NCI-H2196 treated with DMSO at 0.1 percent for 48 hours (cell line): ENCODE results near the gene TMEM74B.
"Not testable (repeated sequence)": the region's sequence is repeated elsewhere in the genome, so short reads cannot be mapped to it uniquely, and the experiment has no call there.

ENCODE experiments used
- DNase-seq: peaks from one replicate; lab custom pipeline; 2025; ENCODE audit not compliant: unreplicated experiment; lab: John Stamatoyannopoulos, UW

TMEM74B gene

GRCh38 chr20:1180949-1181348 lies 3.8 kb downstream of the TMEM74B start:
- no peak for DNase-seq

GRCh38 chr20:1178623-1179022 lies 6.2 kb downstream of the TMEM74B start:
- no peak for DNase-seq

GRCh38 chr20:1178103-1178502 lies 6.7 kb downstream of the TMEM74B start:
- DNase-seq: no peak

DNA sequence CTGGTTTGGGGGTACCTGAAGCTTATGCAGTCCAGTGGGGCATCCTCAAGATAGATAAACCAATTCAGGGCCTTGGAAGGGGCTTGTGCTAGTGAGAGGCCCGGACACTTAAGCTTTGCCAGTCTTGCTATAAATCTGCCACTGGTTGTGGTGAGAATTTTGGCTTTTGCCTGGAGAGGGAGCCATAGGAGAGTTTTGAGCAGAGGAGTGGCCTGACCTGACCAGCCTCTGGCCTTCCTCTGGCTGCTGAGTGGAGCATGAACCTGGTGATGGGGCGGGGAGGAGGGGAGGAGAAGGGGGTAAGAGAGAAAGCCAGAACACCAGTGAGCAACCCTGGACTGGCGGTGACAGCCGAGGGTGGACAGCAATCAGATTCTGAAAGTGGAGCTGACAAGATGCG lies 7.1 kb downstream of the TMEM74B start:
- DNase-seq: no peak

- no peak for DNase-seq
These were observed 10.0 kb downstream of the TMEM74B start for GRCh38 chr20:1174787-1175186.

- DNase-seq: no peak
These were observed 11.1 kb downstream of the TMEM74B start for GRCh38 chr20:1173698-1174097.

- no peak for DNase-seq
These were observed 13.2 kb downstream of the TMEM74B start for GRCh38 chr20:1171461-1172093.

GRCh38 chr20:1169224-1169623 lies 15.6 kb downstream of the TMEM74B start:
- no peak for DNase-seq

DNA sequence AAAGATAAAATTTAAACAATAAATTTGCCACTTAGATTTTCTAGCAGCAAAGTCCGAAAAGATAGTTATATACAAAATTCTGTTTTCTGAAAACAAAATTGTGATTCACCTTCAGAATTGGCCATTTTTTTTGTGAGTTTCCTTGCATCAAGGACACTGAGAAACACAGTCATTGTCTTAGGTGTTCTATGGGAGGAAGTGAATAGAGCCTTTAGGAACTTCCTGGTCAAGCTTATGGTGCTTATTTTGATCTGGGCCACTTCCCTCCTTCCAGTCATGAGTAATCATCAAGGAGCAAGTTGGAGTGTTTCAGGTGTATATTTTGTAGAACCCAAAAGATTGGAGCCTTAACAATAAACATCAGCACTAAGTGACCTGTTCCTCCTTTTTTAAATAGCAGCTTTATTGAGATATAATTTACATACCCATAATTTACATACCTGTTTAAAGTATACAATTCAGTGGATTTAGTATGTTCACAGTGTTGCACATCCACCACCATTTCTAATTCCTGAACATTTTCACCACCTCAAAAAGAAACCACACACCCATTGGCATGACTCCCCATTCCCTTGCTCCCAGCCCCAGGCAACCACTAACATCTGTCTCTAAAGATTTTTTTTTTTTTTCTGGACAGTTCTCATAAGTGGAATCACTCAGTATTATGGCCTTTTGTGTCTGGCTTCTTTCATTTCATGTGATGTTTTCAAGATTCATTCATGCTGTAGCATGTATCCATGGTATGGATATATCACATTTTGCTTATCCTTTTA lies 17.6 kb downstream of the TMEM74B start:
- no peak for DNase-seq

DNA sequence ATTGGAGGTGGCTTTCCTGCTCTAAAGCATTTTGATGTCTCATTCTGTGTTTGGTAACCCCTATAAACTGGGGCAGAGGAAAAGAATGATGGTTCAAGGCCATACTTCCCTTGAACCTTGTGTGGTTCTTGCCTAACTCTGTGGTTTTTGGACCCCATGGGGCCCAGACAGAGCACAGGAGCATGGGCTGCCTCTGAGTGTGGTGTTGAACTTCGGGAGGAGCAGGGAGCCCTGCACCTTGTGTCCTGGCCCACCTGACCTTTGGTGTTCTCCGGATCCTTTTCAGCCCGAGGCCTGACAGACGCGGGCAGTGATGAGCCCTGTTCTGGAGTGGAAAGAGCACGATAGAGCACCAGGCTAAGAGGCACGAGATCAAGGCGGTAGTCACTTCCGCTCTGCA lies 18.8 kb downstream of the TMEM74B start:
- no peak for DNase-seq

DNA sequence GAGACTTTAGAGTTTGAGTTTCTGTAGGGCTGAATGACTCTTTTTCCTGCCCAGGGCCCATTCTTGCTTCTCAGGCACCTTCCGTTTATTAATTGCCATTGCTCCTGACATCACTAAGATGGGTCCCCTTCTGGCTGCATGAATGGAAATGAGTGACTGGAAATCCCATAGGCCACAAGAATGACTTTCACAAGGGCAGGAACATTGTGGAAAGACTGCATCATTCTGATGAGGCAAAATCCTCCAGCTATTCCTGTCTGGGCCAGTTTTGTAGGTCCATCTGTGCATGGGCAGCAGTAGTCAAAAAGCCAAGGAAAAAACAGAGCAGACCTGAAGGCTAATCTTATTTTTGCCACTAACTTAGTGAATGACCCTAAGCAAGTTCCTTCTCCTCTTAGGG lies 19.3 kb downstream of the TMEM74B start:
- DNase-seq: no peak

DNA sequence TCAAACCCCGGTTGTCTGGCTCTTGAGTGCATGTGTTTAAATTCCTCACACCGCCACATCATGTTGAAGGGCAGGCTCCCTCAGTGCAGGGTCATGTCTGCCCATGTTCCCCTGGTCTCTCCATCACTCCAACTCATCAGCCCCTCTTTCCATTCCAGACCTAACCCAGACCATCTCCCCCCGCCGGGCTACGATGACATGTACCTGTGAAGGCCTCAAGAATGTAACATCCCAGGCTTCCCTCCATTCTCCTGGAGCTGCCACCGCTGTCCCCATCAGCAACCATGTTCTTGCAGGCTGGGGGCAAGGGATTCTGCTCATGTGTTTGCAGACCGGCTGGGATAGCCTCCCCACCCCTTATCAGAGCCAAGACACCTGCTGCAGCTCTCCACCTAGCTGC lies 19.9 kb downstream of the TMEM74B start:
- DNase-seq: no peak

- no peak for DNase-seq
These were observed 21.1 kb downstream of the TMEM74B start for GRCh38 chr20:1163653-1164052.

- no peak for DNase-seq
These were observed 21.7 kb downstream of the TMEM74B start for GRCh38 chr20:1163105-1163504.

- DNase-seq: no peak
These were observed 23.8 kb downstream of the TMEM74B start for GRCh38 chr20:1160991-1161390.

DNA sequence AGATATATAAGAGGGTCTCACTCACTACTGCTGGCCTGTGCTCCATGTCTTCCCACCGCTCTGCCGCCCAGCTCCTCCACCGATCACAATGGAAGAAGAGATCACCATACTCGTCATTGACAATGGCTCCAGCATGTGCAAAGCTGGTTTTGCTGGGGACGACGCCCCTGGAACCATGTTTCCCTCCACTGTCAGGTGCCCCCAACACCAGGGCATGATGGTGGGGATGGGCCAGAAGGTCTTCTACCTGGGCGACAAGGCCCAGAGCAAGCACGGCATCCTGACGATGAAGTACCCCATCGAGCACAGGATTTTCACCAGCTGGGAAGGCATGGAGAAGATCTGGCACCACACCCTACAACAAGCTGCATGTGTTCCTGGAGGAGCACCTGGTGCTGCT lies 24.3 kb downstream of the TMEM74B start:
- DNase-seq: no peak

GRCh38 chr20:1155342-1155741 lies 29.4 kb downstream of the TMEM74B start:
- no peak for DNase-seq

GRCh38 chr20:1154691-1155090 lies 30.1 kb downstream of the TMEM74B start:
- DNase-seq: no peak

- no peak for DNase-seq
These were observed 30.6 kb downstream of the TMEM74B start for GRCh38 chr20:1154226-1154625.

DNA sequence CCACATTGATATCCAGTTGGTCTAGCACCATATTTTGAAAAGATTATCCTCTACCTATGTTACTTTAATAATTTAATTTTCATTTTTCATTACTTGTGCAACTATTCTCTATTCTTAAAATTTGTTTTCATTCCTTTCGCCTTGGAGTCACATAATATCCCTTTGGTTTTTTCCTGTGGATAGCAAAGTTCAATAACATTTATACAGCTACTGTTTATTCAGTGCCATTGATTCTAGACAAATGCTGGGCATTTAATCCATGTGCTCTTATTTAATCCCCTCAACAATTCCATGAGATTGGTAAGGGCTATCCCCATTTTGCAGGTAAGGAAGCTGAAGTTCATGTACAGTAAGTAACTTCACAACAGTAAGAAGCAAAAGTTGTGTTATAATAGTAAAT lies 33.8 kb downstream of the TMEM74B start:
- DNase-seq: no peak

GRCh38 chr20:1150218-1150617 lies 34.6 kb downstream of the TMEM74B start:
- no peak for DNase-seq

- not testable (repeated sequence) for DNase-seq
These were observed 35.0 kb downstream of the TMEM74B start for GRCh38 chr20:1149812-1150211.

DNA sequence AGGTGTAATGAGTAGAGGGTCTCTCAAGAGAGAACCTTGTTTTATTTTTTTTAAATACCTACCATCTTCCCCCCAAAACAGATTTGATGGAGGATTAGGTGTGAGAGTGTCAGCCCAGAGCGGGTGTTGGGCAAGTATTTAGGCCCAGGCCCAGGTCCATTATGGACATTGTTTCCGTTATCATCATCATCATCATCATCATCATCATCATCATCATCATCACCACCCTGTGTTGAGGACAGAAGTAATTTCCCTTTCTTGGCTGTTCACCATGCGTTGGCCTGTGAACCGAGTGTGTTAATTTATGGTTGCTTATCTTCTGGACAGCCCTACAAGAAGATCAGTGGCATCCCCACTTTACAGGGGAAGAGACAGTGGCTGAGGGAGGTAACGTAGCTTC lies 37.8 kb downstream of the TMEM74B start:
- no peak for DNase-seq
